H1 (cell line): ENCODE results near the gene SPTB. TPM values are rescaled to one million over a fixed set of nuclear protein-coding genes. Genes with fewer than 3 reads are reported as not detected.

Experiments
- CTCF ChIA-PET: fragments of 300-600 bp; sonication (Branson Sonifier 250); formaldehyde crosslinking; loops from one replicate; lab custom pipeline; 2021; ENCODE audit not compliant: partially characterized antibody; lab: Charles Lee
- POLR2A ChIA-PET: fragments of 300-600 bp; sonication (Branson Sonifier 250); formaldehyde crosslinking; loops from one replicate; lab custom pipeline; 2021; ENCODE audit warnings: inconsistent platforms; ENCODE audit not compliant: partially characterized antibody; lab: Charles Lee
- DNase-seq, 2 experiments: peaks; one replicate each; pipeline versions ENCODE4 v3.0.0 to v3.0.0-alpha.2; 2010 to 2022; ENCODE audit warnings: low spot score in 2 of 2, low read depth in 1 of 2, mixed read lengths in 1 of 2
- FAIRE-seq: peaks from 2 replicates; lab custom pipeline; 2011; peaks lifted over from hg19 to GRCh38; lab: Jason Lieb, UNC
- H2AFZ ChIP-seq: 2 replicates; pipeline ENCODE4 v1.8.1; 2012; ENCODE audit warnings: low read length, inconsistent platforms
- H2AK5ac ChIP-seq: 2 replicates; pipeline ENCODE4 v1.6.1; 2013; ENCODE audit warnings: low read depth, low read length
- H2BK120ac ChIP-seq: replicated peaks from 2 replicates; pipeline ENCODE3; 2013; ENCODE audit warnings: low read depth, low read length, inconsistent platforms
- H2BK12ac ChIP-seq: 2 replicates; pipeline ENCODE4 v1.6.1; 2013; ENCODE audit warnings: low read depth, low read length
- H2BK15ac ChIP-seq: 2 replicates; pipeline ENCODE4 v1.6.1; 2013; ENCODE audit warnings: low read length
- H2BK20ac ChIP-seq: 2 replicates; pipeline ENCODE4 v1.6.1; 2013; ENCODE audit warnings: low read length
- H2BK5ac ChIP-seq: 2 replicates; pipeline ENCODE4 v1.6.1; 2013; ENCODE audit warnings: low read depth, low read length
- H3K14ac ChIP-seq: 2 replicates; pipeline ENCODE4 v1.6.1; 2013; ENCODE audit warnings: inconsistent platforms; ENCODE audit not compliant: insufficient read length
- H3K18ac ChIP-seq: 2 replicates; pipeline ENCODE4 v1.6.1; 2013; ENCODE audit warnings: low read length; ENCODE audit errors: extremely low read depth
- H3K23ac ChIP-seq: 2 replicates; pipeline ENCODE4 v1.6.1; 2013; ENCODE audit warnings: inconsistent platforms; ENCODE audit not compliant: insufficient read length
- H3K23me2 ChIP-seq: 2 replicates; pipeline ENCODE4 v1.6.1; 2013; ENCODE audit warnings: low read depth, low read length
- H3K27ac ChIP-seq: 2 replicates; pipeline ENCODE4 v1.6.1; 2011; ENCODE audit warnings: low read depth, low read length, inconsistent platforms
- H3K27me3 ChIP-seq, 4 experiments: replicated peaks in 1 of 4; 1 replicate in 1 of 4; 2 replicates in 3 of 4; pipeline versions ENCODE4 v1.6.1 to v1.8.1; 2011 to 2013; ENCODE audit warnings: low read length in 3 of 4, mild to moderate bottlenecking in 3 of 4, inconsistent platforms in 2 of 4, mixed read lengths in 2 of 4, moderate library complexity in 1 of 4; ENCODE audit not compliant: control insufficient read depth in 3 of 4, insufficient read depth in 3 of 4; ENCODE audit errors: extremely low read depth in 1 of 4
- H3K36me3 ChIP-seq, 4 experiments: 2 replicates each; pipeline versions ENCODE4 v1.6.1 to v1.8.1; 2011 to 2013; ENCODE audit warnings: mild to moderate bottlenecking in 4 of 4, low read length in 3 of 4, moderate library complexity in 2 of 4, control low read depth in 1 of 4, inconsistent platforms in 1 of 4; ENCODE audit not compliant: insufficient read depth in 4 of 4, control insufficient read depth in 2 of 4
- H3K4ac ChIP-seq: replicated peaks from 2 replicates; pipeline ENCODE3; 2013; ENCODE audit warnings: low read length, low read depth, mixed read lengths, inconsistent platforms; ENCODE audit not compliant: insufficient read length
- H3K4me1 ChIP-seq, 4 experiments: replicated peaks in 1 of 4; 1 replicate in 1 of 4; 2 replicates in 3 of 4; pipeline versions ENCODE4 v1.6.1 to v1.8.1; 2011 to 2013; ENCODE audit warnings: low read length in 3 of 4, inconsistent platforms in 2 of 4, mixed read lengths in 1 of 4; ENCODE audit not compliant: insufficient read depth in 4 of 4, control insufficient read depth in 3 of 4
- H3K4me2 ChIP-seq, 2 experiments: 2 replicates each; pipeline versions ENCODE4 v1.6.1 to v1.8.1; 2011 to 2013; ENCODE audit warnings: low read depth in 2 of 2, low read length in 2 of 2, control low read depth in 1 of 2, inconsistent platforms in 1 of 2, mild to moderate bottlenecking in 1 of 2; ENCODE audit not compliant: insufficient read depth in 1 of 2
- H3K4me3 ChIP-seq, 4 experiments: fragments of 200-600, 300-600 bp in 1 of 4; sonication (generic), shearing (Covaris generic), sonication (Bioruptor Twin) in 1 of 4; 2 replicates each; pipeline versions ENCODE4 v1.5.1 to v1.8.1; 2011 to 2016; ENCODE audit warnings: low read length in 4 of 4, low read depth in 3 of 4, control low read depth in 2 of 4, inconsistent platforms in 2 of 4, mild to moderate bottlenecking in 2 of 4, mixed read lengths in 1 of 4, moderate library complexity in 1 of 4; ENCODE audit not compliant: insufficient read depth in 2 of 4; ENCODE audit errors: extremely low read depth in 1 of 4
- H3K56ac ChIP-seq: replicated peaks from 2 replicates; pipeline ENCODE3; 2013; ENCODE audit warnings: low read depth, mild to moderate bottlenecking, mixed read lengths, low read length, inconsistent platforms; ENCODE audit not compliant: insufficient read length
- H3K79me1 ChIP-seq: 2 replicates; pipeline ENCODE4 v1.6.1; 2013; ENCODE audit warnings: low read depth, low read length, control low read depth
- H3K79me2 ChIP-seq, 2 experiments: 2 replicates each; pipeline versions ENCODE4 v1.6.1 to v1.8.1; 2012 to 2013; ENCODE audit warnings: low read length in 2 of 2, mild to moderate bottlenecking in 2 of 2, inconsistent platforms in 1 of 2; ENCODE audit not compliant: insufficient read depth in 2 of 2, control insufficient read depth in 1 of 2
- H3K9ac ChIP-seq, 4 experiments: replicated peaks in 1 of 4; 1 replicate in 1 of 4; 2 replicates in 3 of 4; pipeline versions ENCODE4 v1.6.1 to v1.8.1; 2011 to 2013; ENCODE audit warnings: low read depth in 3 of 4, low read length in 3 of 4, control low read depth in 2 of 4, mild to moderate bottlenecking in 2 of 4, moderate library complexity in 2 of 4, inconsistent platforms in 1 of 4; ENCODE audit errors: extremely low read depth in 1 of 4
- H3K9me3 ChIP-seq, 2 experiments: 2 replicates each; pipeline versions ENCODE4 v1.6.1 to v1.8.1; 2012 to 2013; ENCODE audit warnings: mild to moderate bottlenecking in 2 of 2, moderate library complexity in 2 of 2, control low read depth in 1 of 2, inconsistent platforms in 1 of 2, low read depth in 1 of 2, low read length in 1 of 2, mixed read lengths in 1 of 2; ENCODE audit not compliant: insufficient read depth in 2 of 2
- H4K20me1 ChIP-seq, 2 experiments: replicated peaks in 1 of 2; 2 replicates each; pipeline versions ENCODE3 to v1.8.1; 2011 to 2013; ENCODE audit warnings: inconsistent platforms in 2 of 2, low read length in 2 of 2, mild to moderate bottlenecking in 1 of 2; ENCODE audit not compliant: insufficient read depth in 2 of 2, control insufficient read depth in 1 of 2
- H4K5ac ChIP-seq: 2 replicates; pipeline ENCODE4 v1.6.1; 2013; ENCODE audit warnings: low read length, low read depth, mixed read lengths, inconsistent platforms; ENCODE audit not compliant: insufficient read length
- H4K8ac ChIP-seq: 2 replicates; pipeline ENCODE4 v1.8.0; 2013; ENCODE audit warnings: mild to moderate bottlenecking, moderate library complexity, low read length, inconsistent platforms; ENCODE audit not compliant: insufficient read depth; ENCODE audit errors: extremely low read depth
- H4K91ac ChIP-seq: replicated peaks from 2 replicates; pipeline ENCODE3; 2013; ENCODE audit warnings: low read length, mixed read lengths, inconsistent platforms; ENCODE audit not compliant: insufficient read length
- CEBPB ChIP-seq: IDR thresholded peaks from 2 replicates; pipeline ENCODE4 v1.6.1; 2012; ENCODE audit warnings: low read depth, low read length
- E2F6 ChIP-seq: IDR thresholded peaks from 2 replicates; pipeline ENCODE4 v1.6.1; 2012; ENCODE audit warnings: inconsistent platforms
- FOSL1 ChIP-seq: IDR thresholded peaks from 2 replicates; pipeline ENCODE4 v1.6.1; 2011; ENCODE audit warnings: mild to moderate bottlenecking, low read depth, low read length, moderate library complexity; ENCODE audit not compliant: insufficient read depth
- JUN ChIP-seq: IDR thresholded peaks from 2 replicates; pipeline ENCODE4 v1.6.1; 2011; ENCODE audit warnings: low read depth, mild to moderate bottlenecking, improper control_type of control experiment, low read length
- KDM1A ChIP-seq: fragments of 200-600, 300-600 bp; sonication (generic); IDR thresholded peaks from 2 replicates; pipeline ENCODE4 v1.7.1; 2016; ENCODE audit warnings: mild to moderate bottlenecking, low read length, borderline replicate concordance
- MAFK ChIP-seq: IDR thresholded peaks from 2 replicates; pipeline ENCODE4 v1.6.1; 2012; ENCODE audit warnings: low read depth, mild to moderate bottlenecking, improper control_type of control experiment, low read length
- SIN3A ChIP-seq, 2 experiments: IDR thresholded peaks in 1 of 2; conservative IDR thresholded peaks in 1 of 2; 2 replicates each; pipeline ENCODE4 v1.6.1; 2011 to 2012; ENCODE audit warnings: low read length in 2 of 2, improper control_type of control experiment in 1 of 2, low read depth in 1 of 2, mild to moderate bottlenecking in 1 of 2
- SP1 ChIP-seq: IDR thresholded peaks from 2 replicates; pipeline ENCODE4 v1.6.1; 2011; ENCODE audit warnings: low read depth, low read length
- SP4 ChIP-seq: IDR thresholded peaks from 2 replicates; pipeline ENCODE4 v1.6.1; 2012; ENCODE audit warnings: low read length, inconsistent platforms
- SRF ChIP-seq: IDR thresholded peaks from 2 replicates; pipeline ENCODE4 v1.6.1; 2011; ENCODE audit warnings: mild to moderate bottlenecking, low read depth, low read length, moderate library complexity
- WGBS, 2 experiments: shearing (Covaris generic) in 1 of 2; methylation state at CpG; one replicate each; pipeline versions ENCODE4 v1.1.6 to v1.1.7; 2013 to 2015; ENCODE audit warnings: low lambda C conversion rate in 2 of 2, mixed read lengths in 2 of 2, inconsistent platforms in 1 of 2, low coverage in 1 of 2, missing lambda C conversion rate in 1 of 2; ENCODE audit not compliant: insufficient replicate concordance in 2 of 2, insufficient coverage in 1 of 2, insufficient read length in 1 of 2; ENCODE audit errors: extremely low coverage in 1 of 2, missing lambda C conversion rate in 1 of 2; 5-methylcytosine and 5-hydroxymethylcytosine counted together
- polyA plus RNA-seq, 7 experiments: library from polyadenylated mRNA; depleted of rRNA in 3 of 7; stranded (reverse) in 5 of 7; unstranded in 2 of 7; fragments of >200 nt in 5 of 7; fragments of 200-250 nt in 2 of 7; gene quantifications; 1 replicate in 5 of 7; 2 replicates in 1 of 7; 4 replicates in 1 of 7; pipeline versions ENCODE4 v1.2.1 to v1.2.3, GENCODE V29; 2011 to 2013; ENCODE audit warnings: missing spikeins in 2 of 7, mixed read lengths in 2 of 7
- total RNA-seq: library from RNA; stranded (reverse); fragmentation: NEBNext Ultra II Directional; extraction: Animal tissue kit (Norgen Biotek cat#: 25700); gene quantifications from 2 replicates; pipeline ENCODE4 v1.2.1, GENCODE V29; 2021
- TF ChIP-seq, protein P1 (sequence below): IDR thresholded peaks from 2 replicates; pipeline ENCODE4 v1.6.1; 2011; ENCODE audit warnings: low read depth, mild to moderate bottlenecking, low read length; ENCODE audit not compliant: insufficient read depth

SPTB gene
- total and polyA plus RNA-seq, 2 of the 8 experiments (the other 6 are each of a cell fraction or from before 2014, with no cell fraction given) = 0.30 to 2.4 TPM

GRCh38 chr14:64715146-64715627 lies 164.5 kb downstream of the SPTB start:
- peaks cover 10 to 22% of the 10 kb centered on the region in 2 experiments for H4K20me1 ChIP-seq
- TF ChIP-seq JUN = no peak
- no peak for TF ChIP-seq SP4
- peak; percentile 89 for TF ChIP-seq E2F6
- no peak for TF ChIP-seq SP1
- TF ChIP-seq FOSL1 = no peak
- TF ChIP-seq SIN3A (conservative IDR thresholded peaks at IDR 0.05 in 1 of 2, IDR thresholded peaks at IDR 0.05 in 1 of 2; ENCODE audit: low read depth in 1 of 2, low read length in 2 of 2) = no peak
- no peak for TF ChIP-seq SRF
- TF ChIP-seq, protein P1, sequence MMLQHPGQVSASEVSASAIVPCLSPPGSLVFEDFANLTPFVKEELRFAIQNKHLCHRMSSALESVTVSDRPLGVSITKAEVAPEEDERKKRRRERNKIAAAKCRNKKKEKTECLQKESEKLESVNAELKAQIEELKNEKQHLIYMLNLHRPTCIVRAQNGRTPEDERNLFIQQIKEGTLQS = no peak
- no peak for TF ChIP-seq CEBPB
- TF ChIP-seq KDM1A = peak; percentile 82; the same call in 1 of the 2 replicates
- no peak for TF ChIP-seq MAFK

More at GRCh38 chr14:64715146-64715627, 164.5 kb downstream of the SPTB start:
- 0 out of 2 replicates have a peak overlapping the region, but pooled peaks have one; percentile 35 for H2BK20ac ChIP-seq
- H4K5ac ChIP-seq = peak overlapping the region; percentile 18
- FAIRE-seq = peak; percentile 28
- no peak overlapping the region for H3K9ac ChIP-seq
- no peak for DNase-seq
- WGBS, 2 experiments = 36% methylated on average over 4 of the region's 4 CpGs; no CpG with 5 or more reads in 1 of the 2 experiments
- peak overlapping the region; percentile 89; the same call in 1 of the 2 replicates for H3K18ac ChIP-seq
- peaks cover 12% of the 10 kb centered on the region; the same call in 1 of the 2 replicates for H3K23me2 ChIP-seq
- no peak overlapping the region; the same call in 1 of the 2 replicates for H4K8ac ChIP-seq
- H3K14ac ChIP-seq = no peak overlapping the region
- H3K27me3 ChIP-seq = 0 out of 7 replicates have a peak, but pooled peaks cover 0 to 3% (median 0%) of the 10 kb centered on the region in 4 experiments
- peaks cover 42 to 52% (median 45%) of the 10 kb centered on the region in 4 experiments for H3K4me1 ChIP-seq
- H2BK120ac ChIP-seq = no peak overlapping the region
- peak overlapping the region; percentile 41; the same call in 1 of the 2 replicates for H2AK5ac ChIP-seq
- H3K4me2 ChIP-seq = peak overlapping the region; percentile 69 to 88
- no peak overlapping the region for H2AFZ ChIP-seq
- H3K79me2 ChIP-seq = peaks cover 19 to 90% of the 10 kb centered on the region in 2 experiments
- peaks cover 21% of the 10 kb centered on the region for H3K79me1 ChIP-seq
- peak overlapping the region; percentile 45 for H3K4ac ChIP-seq
- H3K56ac ChIP-seq = no peak overlapping the region
- no peak overlapping the region for H3K27ac ChIP-seq
- peak overlapping the region; percentile 72 for H2BK12ac ChIP-seq
- H2BK5ac ChIP-seq = peak overlapping the region; percentile 60; the same call in 1 of the 2 replicates
- CTCF ChIA-PET = interaction anchor here (1.0 to 5.6 kb wide), 9 partner anchors 11 to 44 kb away, joined by 3 to 74 read pairs (median 5); partner anchors contain the start of gene PLEKHG3
- no peak overlapping the region for H3K23ac ChIP-seq
- 0 out of 2 replicates have a peak overlapping the region, but pooled peaks have one; percentile 63 for H2BK15ac ChIP-seq
- POLR2A ChIA-PET = interaction anchor here (1.2 to 5.4 kb wide), 6 partner anchors 9 to 211 kb away, joined by 3 to 102 read pairs (median 6); partner anchors contain the start of genes PLEKHG3 and ZBTB1
- H3K4me3 ChIP-seq = peak overlapping the region in 1 of 4 experiments; percentile 53; a peak in 2 of 8 replicates
- H3K9me3 ChIP-seq = peaks cover 3% of the 10 kb centered on the region in 2 experiments
- peaks cover 0 to 5% (median 0%) of the 10 kb centered on the region in 4 experiments; a peak in 1 of 8 replicates for H3K36me3 ChIP-seq
- H4K91ac ChIP-seq = peak overlapping the region; percentile 45
